Endothelial cell (in vitro differentiated cells): ENCODE data around the gene MIGA2. TPM values are rescaled to one million over a fixed set of nuclear protein-coding genes. Genes with fewer than 3 reads are reported as not detected.
A peak's percentile ranks its signal among the peaks of the same experiment; 100 is the strongest.

Experiments used
- DNase-seq: peaks from one replicate; pipeline ENCODE4 v3.0.0; 2021; ENCODE audit warnings: low spot score
- H3K27ac Mint-ChIP-seq: one replicate; pipeline ENCODE4 v1.8.0; 2021; ENCODE audit warnings: mixed read lengths, inconsistent platforms; ENCODE audit not compliant: unreplicated experiment
- H3K27me3 Mint-ChIP-seq: one replicate; pipeline ENCODE4 v1.8.0; 2021; ENCODE audit warnings: mild to moderate bottlenecking, moderate library complexity, mixed read lengths, inconsistent platforms; ENCODE audit not compliant: unreplicated experiment
- H3K36me3 Mint-ChIP-seq: one replicate; pipeline ENCODE4 v1.8.0; 2021; ENCODE audit warnings: mild to moderate bottlenecking, low read depth, mixed read lengths, inconsistent platforms; ENCODE audit not compliant: unreplicated experiment
- H3K4me1 Mint-ChIP-seq: one replicate; pipeline ENCODE4 v1.8.0; 2021; ENCODE audit warnings: mild to moderate bottlenecking, mixed read lengths, inconsistent platforms; ENCODE audit not compliant: unreplicated experiment
- H3K4me3 Mint-ChIP-seq: one replicate; pipeline ENCODE4 v1.8.0; 2021; ENCODE audit warnings: mild to moderate bottlenecking, mixed read lengths, inconsistent platforms; ENCODE audit not compliant: unreplicated experiment
- H3K9me3 Mint-ChIP-seq: one replicate; pipeline ENCODE4 v1.8.0; 2021; ENCODE audit warnings: mixed read lengths, inconsistent platforms; ENCODE audit not compliant: unreplicated experiment
- total RNA-seq: library from RNA; stranded (reverse); fragmentation: NEBNext Ultra II Directional; extraction: Animal tissue kit (Norgen Biotek cat#: 25700); gene quantifications from one replicate; pipeline ENCODE4 v1.2.1, GENCODE V29; 2021; ENCODE audit not compliant: unreplicated experiment
- TF ChIP-seq, protein P1 (sequence below): fragments of 200-600 bp; sonication (generic); IDR thresholded peaks from one replicate; pipeline ENCODE4 v1.5.0; 2021; ENCODE audit warnings: antibody characterized with exemption; ENCODE audit not compliant: unreplicated experiment

Gene MIGA2
- total RNA-seq, 1 donor from 2014 or later = 32.9 TPM

DNA sequence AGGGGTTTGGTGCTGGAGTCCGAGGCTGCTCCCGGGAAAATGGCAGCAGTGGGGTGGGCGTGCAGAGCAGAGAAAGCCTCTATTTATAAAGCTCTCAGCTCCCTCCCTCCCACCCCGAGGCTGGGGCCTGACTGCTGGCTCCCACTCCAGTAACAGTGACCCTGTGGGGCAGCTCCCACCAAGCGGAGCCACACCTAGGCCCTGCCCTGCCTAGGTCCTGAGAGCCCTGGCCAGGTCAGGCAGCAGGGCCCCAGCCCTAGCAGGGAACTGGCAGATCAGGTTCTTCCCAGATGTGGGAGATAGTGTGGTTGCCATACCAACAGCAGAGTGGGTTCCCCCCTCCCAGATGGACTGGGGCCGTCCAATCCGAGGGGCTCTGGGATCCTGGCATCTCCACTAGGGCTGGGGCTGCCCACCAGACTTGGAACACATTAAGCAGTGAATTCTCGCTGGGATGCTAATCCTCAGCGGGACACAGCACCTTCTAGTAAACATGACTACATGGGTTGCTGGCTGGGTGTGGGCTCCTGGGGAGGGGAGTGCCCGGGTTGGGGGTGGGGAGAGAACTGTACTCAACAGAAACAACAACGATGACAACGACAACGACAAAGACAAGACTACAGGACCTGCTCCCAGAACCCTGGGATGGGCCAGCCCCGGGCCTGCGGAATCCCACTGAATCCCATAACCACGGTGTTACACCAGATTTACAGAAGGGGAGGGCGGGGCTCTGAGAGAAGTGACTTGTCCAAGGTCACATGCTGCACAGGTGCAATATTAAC lies 9.8 kb upstream of the MIGA2 start:
- no peaks in the 10 kb centered on the region for H3K9me3 Mint-ChIP-seq
- H3K4me1 Mint-ChIP-seq = peaks cover 24% of the 10 kb centered on the region
- DNase-seq = no peak
- H3K36me3 Mint-ChIP-seq = peaks cover 9% of the 10 kb centered on the region
- no peak overlapping the region for H3K27ac Mint-ChIP-seq
- peaks cover 3% of the 10 kb centered on the region for H3K27me3 Mint-ChIP-seq
- peak overlapping the region; percentile 89 for H3K4me3 Mint-ChIP-seq
- TF ChIP-seq, protein P1, sequence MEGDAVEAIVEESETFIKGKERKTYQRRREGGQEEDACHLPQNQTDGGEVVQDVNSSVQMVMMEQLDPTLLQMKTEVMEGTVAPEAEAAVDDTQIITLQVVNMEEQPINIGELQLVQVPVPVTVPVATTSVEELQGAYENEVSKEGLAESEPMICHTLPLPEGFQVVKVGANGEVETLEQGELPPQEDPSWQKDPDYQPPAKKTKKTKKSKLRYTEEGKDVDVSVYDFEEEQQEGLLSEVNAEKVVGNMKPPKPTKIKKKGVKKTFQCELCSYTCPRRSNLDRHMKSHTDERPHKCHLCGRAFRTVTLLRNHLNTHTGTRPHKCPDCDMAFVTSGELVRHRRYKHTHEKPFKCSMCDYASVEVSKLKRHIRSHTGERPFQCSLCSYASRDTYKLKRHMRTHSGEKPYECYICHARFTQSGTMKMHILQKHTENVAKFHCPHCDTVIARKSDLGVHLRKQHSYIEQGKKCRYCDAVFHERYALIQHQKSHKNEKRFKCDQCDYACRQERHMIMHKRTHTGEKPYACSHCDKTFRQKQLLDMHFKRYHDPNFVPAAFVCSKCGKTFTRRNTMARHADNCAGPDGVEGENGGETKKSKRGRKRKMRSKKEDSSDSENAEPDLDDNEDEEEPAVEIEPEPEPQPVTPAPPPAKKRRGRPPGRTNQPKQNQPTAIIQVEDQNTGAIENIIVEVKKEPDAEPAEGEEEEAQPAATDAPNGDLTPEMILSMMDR = no peak

DNA sequence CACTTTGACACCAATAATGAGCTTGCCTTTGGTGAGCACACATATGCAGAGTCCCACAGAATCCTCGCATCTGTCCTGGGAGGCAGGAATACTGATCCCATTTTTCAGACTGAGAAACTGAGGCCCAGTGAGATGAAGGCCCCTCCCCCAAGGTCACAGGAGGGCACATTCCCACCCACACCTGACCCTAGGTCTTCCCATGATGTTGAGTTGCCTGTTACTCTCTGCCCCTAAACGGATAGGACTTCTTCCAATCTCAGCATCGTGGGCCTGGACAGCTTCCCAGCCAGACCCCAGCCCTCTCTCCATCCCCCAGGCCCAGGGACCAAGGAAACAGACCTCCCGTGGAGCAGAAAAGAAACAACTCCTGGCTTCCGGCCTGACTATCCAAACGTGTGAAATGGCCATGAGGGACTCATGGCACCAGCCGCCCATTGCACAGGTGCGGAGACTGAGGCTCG lies 9.2 kb upstream of the MIGA2 start:
- no peak overlapping the region for H3K27ac Mint-ChIP-seq

DNA sequence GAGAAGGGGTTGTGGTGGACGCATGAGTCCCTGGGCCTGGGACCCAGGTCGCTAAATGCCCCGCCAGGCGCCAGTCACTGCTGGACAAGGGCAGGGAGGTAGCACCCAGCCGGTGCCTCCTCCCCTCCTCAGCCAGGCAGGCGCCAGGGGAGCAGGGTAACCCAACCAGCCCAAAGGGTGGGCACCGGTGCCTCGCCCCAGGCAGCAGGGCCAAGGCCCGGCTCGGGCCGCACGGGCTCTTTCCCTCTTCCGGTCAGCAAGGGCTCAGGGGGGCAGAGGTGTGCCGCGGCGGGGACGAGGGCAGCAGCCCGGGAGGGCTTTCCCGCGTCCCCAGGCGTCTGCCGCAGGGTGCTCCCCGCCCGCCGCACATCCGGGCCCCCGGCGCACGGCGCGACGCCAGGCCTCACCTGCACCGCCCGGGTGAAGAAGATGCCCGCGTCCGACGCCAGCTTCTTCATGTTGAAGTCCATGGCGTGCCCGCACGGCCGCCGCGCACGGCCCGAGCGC lies 8.7 kb upstream of the MIGA2 start:
- TF ChIP-seq, protein P1 = no peak
- Mint-ChIP-seq H3K9me3 (no peaks in the 10 kb centered on the region), H3K36me3 (peaks cover 7% of the 10 kb centered on the region), H3K4me3 (peak overlapping the region; percentile 89), H3K27me3 (peaks cover 3% of the 10 kb centered on the region), H3K27ac (no peak overlapping the region), H3K4me1 (peaks cover 22% of the 10 kb centered on the region)
- no peak for DNase-seq

More for the DNA sequence above, 9.2 kb upstream of the MIGA2 start:
- no peaks in the 10 kb centered on the region for H3K9me3 Mint-ChIP-seq
- peaks cover 9% of the 10 kb centered on the region for H3K36me3 Mint-ChIP-seq
- H3K4me1 Mint-ChIP-seq = peaks cover 24% of the 10 kb centered on the region
- TF ChIP-seq, protein P1 = no peak
- H3K4me3 Mint-ChIP-seq = peak overlapping the region; percentile 89
- peaks cover 3% of the 10 kb centered on the region for H3K27me3 Mint-ChIP-seq
- no peak for DNase-seq

DNA sequence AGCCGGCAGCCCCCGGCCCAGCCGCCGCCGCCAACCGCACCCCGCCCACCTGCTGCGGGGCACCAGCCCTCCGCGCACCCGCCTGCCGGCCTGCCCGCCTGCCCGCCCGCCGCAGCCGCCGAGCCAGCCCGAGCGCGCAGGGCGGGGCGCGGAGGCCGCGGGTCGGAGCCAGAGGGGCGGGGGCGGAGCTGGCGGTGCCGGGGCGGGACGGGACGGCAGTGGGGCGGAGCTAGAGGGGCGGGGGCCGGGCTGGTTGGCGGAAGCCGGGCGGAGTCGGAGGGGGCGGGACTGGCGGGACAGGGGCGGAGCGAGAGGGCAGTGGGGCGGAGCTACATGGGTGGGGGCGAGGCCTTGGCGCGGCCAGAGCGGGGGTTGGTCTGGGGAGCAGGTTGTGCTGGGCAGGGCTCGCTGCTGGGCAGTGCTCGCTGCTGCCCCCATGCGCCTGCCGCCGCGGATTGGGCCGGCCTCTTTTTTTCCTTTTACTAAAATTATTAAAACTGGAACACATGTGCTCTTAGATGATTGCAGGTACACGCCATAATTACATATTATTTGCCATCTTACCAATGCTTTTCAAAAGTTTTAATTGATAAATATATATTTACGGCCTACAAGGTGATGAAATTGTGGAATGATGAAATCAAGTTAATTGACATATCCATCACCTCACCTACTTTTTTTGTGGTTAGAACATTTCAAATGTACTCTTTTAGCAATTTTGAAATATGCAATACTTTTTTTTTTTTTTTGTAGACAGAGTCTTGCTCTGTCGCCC lies 8.0 kb upstream of the MIGA2 start, which contains the start of gene SH3GLB2:
Gene SH3GLB2 (minus strand): TSS at position 140 of the 775 bp plus-strand sequence. CDS start 177 bp downstream, outside the sequence.
- Mint-ChIP-seq H3K9me3 (no peaks in the 10 kb centered on the region), H3K27ac (no peak within 1 kb of the TSS), H3K36me3 (peaks cover 4% of the 10 kb centered on the region), H3K4me3 (peak within 1 kb of the TSS; percentile 89), H3K4me1 (peaks cover 18% of the 10 kb centered on the region), H3K27me3 (peaks cover 3% of the 10 kb centered on the region)
- DNase-seq = peak; percentile 99
- TF ChIP-seq, protein P1 = peak; percentile 73
